Keratinocyte (primary cell): ENCODE data around the gene ASCC2. TPM values are rescaled to one million over a fixed set of nuclear protein-coding genes. Genes with fewer than 3 reads are reported as not detected.

ENCODE experiments used
- DNase-seq: peaks from one replicate; pipeline ENCODE4 v3.0.0-alpha.2; 2011; ENCODE audit warnings: low read depth, missing footprints, low spot score
- FAIRE-seq: peaks from 2 replicates; lab custom pipeline; 2011; peaks lifted over from hg19 to GRCh38; lab: Jason Lieb, UNC
- H2AFZ ChIP-seq: 2 replicates; pipeline ENCODE4 v1.6.0; 2012; ENCODE audit warnings: low read length, control low read depth, inconsistent platforms; ENCODE audit not compliant: control insufficient read depth
- H3K27ac ChIP-seq: 2 replicates; pipeline ENCODE4 v1.5.1; 2011; ENCODE audit warnings: low read length; ENCODE audit not compliant: control insufficient read depth, insufficient read depth
- H3K27me3 ChIP-seq: 3 replicates; pipeline ENCODE4 v1.6.0; 2011; ENCODE audit warnings: low read length; ENCODE audit not compliant: control insufficient read depth, insufficient read depth; ENCODE audit errors: extremely low read depth
- H3K36me3 ChIP-seq, 2 experiments: 2 replicates in 1 of 2; 3 replicates in 1 of 2; pipeline ENCODE4 v1.5.1; 2011; ENCODE audit warnings: low read length in 2 of 2, mild to moderate bottlenecking in 1 of 2; ENCODE audit not compliant: control insufficient read depth in 2 of 2, insufficient read depth in 2 of 2; ENCODE audit errors: extremely low read depth in 1 of 2
- H3K4me1 ChIP-seq: 3 replicates; pipeline ENCODE4 v1.5.1; 2011; ENCODE audit warnings: low read length; ENCODE audit not compliant: control insufficient read depth, insufficient read depth; ENCODE audit errors: extremely low read depth
- H3K4me2 ChIP-seq: 3 replicates; pipeline ENCODE4 v1.6.0; 2011; ENCODE audit warnings: low read depth, low read length; ENCODE audit not compliant: control insufficient read depth, insufficient read depth; ENCODE audit errors: extremely low read depth
- H3K4me3 ChIP-seq, 3 experiments: fragments of 200-600 bp in 1 of 3; sonication (generic) in 1 of 3; 2 replicates in 2 of 3; 3 replicates in 1 of 3; pipeline ENCODE4 v1.5.1; 2011 to 2016; ENCODE audit warnings: low read length in 3 of 3, mild to moderate bottlenecking in 3 of 3, control low read depth in 2 of 3, inconsistent platforms in 1 of 3, low read depth in 1 of 3, mixed read lengths in 1 of 3, mixed run types in 1 of 3, moderate library complexity in 1 of 3; ENCODE audit not compliant: control insufficient read depth in 2 of 3, insufficient read depth in 2 of 3; ENCODE audit errors: extremely low read depth in 1 of 3
- H3K79me2 ChIP-seq: 2 replicates; pipeline ENCODE4 v1.6.0; 2012; ENCODE audit warnings: low read length; ENCODE audit not compliant: control insufficient read depth, insufficient read depth
- H3K9ac ChIP-seq: 3 replicates; pipeline ENCODE4 v1.6.0; 2011; ENCODE audit warnings: low read length; ENCODE audit not compliant: control insufficient read depth, insufficient read depth; ENCODE audit errors: extremely low read depth
- H3K9me1 ChIP-seq: 3 replicates; pipeline ENCODE4 v1.6.0; 2011; ENCODE audit warnings: low read length; ENCODE audit not compliant: control insufficient read depth, insufficient read depth; ENCODE audit errors: extremely low read depth
- H3K9me3 ChIP-seq: 2 replicates; pipeline ENCODE4 v1.5.1; 2012; ENCODE audit warnings: low read depth, low read length; ENCODE audit not compliant: control insufficient read depth
- H4K20me1 ChIP-seq: 3 replicates; pipeline ENCODE4 v1.6.0; 2011; ENCODE audit warnings: low read length; ENCODE audit not compliant: control insufficient read depth, insufficient read depth; ENCODE audit errors: extremely low read depth
- CTCF ChIP-seq, 3 experiments: IDR thresholded peaks in 1 of 3; conservative IDR thresholded peaks in 1 of 3; optimal IDR thresholded peaks in 1 of 3; 2 replicates in 2 of 3; 3 replicates in 1 of 3; pipeline versions ENCODE3 to v1.5.1; 2011; ENCODE audit warnings: low read length in 3 of 3, mild to moderate bottlenecking in 3 of 3, moderate library complexity in 2 of 3, control low read depth in 1 of 3, inconsistent platforms in 1 of 3; ENCODE audit not compliant: insufficient read depth in 2 of 3; ENCODE audit errors: extremely low read depth in 1 of 3
- EZH2 ChIP-seq: IDR thresholded peaks from one replicate; pipeline ENCODE4 v1.6.1; 2012; ENCODE audit warnings: inconsistent platforms, mild to moderate bottlenecking, low read length, moderate library complexity
- dilution Hi-C: fragments of 300-500 bp; cut with MboI; formaldehyde crosslinking; loops from one replicate; pipeline ENCODE4 v1.7.0; 2020; ENCODE audit warnings: low sequenced_read_pairs; ENCODE audit not compliant: extremely low pct_ligation_motif_present
- polyA plus RNA-seq, 5 experiments: library from polyadenylated mRNA; depleted of rRNA in 3 of 5; stranded (reverse) in 3 of 5; stranded (forward) in 1 of 5; unstranded in 1 of 5; fragments of >200 nt; gene quantifications; 1 replicate in 1 of 5; 2 replicates in 3 of 5; 3 replicates in 1 of 5; pipeline versions ENCODE4 v1.2.1 to v1.2.3, GENCODE V29; 2011 to 2012; ENCODE audit warnings: missing spikeins in 2 of 5, low read depth in 1 of 5, low replicate concordance in 1 of 5

The ASCC2 gene
- polyA plus RNA-seq, 1 donor (not counting 4 experiments of a cell fraction or from before 2014, with no cell fraction given): 51.3 TPM

GRCh38 chr22:29821291-29822016 is 16.6 kb downstream of the ASCC2 start:
- Histone ChIP-seq H3K4me2 (peak overlapping the region; percentile 11), H3K4me3 (no peak overlapping the region), H4K20me1 (no peaks in the 10 kb centered on the region), H3K9me3 (no peaks in the 10 kb centered on the region), H2AFZ (no peak overlapping the region), H3K9me1 (peaks cover 3% of the 10 kb centered on the region), H3K9ac (no peak overlapping the region), H3K36me3 (peaks cover 9 to 33% of the 10 kb centered on the region in 2 experiments), H3K27ac (peak overlapping the region; percentile 49), H3K27me3 (no peaks in the 10 kb centered on the region), H3K79me2 (no peaks in the 10 kb centered on the region), H3K4me1 (peaks cover 28% of the 10 kb centered on the region)
- peak; percentile 100 for FAIRE-seq
- dilution Hi-C loops: no loop called here
- peak; percentile 99 for DNase-seq
- no peak for TF ChIP-seq EZH2
- no peak for TF ChIP-seq CTCF (optimal IDR thresholded peaks at IDR 0.05 in 1 of 3, IDR thresholded peaks at IDR 0.05 in 1 of 3, conservative IDR thresholded peaks at IDR 0.05 in 1 of 3; ENCODE audit: extremely low read depth in 1 of 3, insufficient read depth in 2 of 3, low read length in 3 of 3)

GRCh38 chr22:29820961-29821290 is 17.1 kb downstream of the ASCC2 start:
- Histone ChIP-seq H3K27me3 (no peaks in the 10 kb centered on the region), H3K4me1 (peaks cover 33% of the 10 kb centered on the region), H3K9me1 (peaks cover 3% of the 10 kb centered on the region), H3K36me3 (peaks cover 9 to 37% of the 10 kb centered on the region in 2 experiments), H3K4me2 (peak overlapping the region; percentile 11), H2AFZ (no peak overlapping the region), H3K4me3 (no peak overlapping the region), H3K9ac (peak overlapping the region; percentile 10), H3K9me3 (no peaks in the 10 kb centered on the region), H3K79me2 (no peaks in the 10 kb centered on the region), H4K20me1 (no peaks in the 10 kb centered on the region), H3K27ac (peak overlapping the region; percentile 37)
- dilution Hi-C loops: no loop called here
- TF ChIP-seq CTCF (optimal IDR thresholded peaks at IDR 0.05 in 1 of 3, IDR thresholded peaks at IDR 0.05 in 1 of 3, conservative IDR thresholded peaks at IDR 0.05 in 1 of 3; ENCODE audit: extremely low read depth in 1 of 3, insufficient read depth in 2 of 3, low read length in 3 of 3): no peak
- TF ChIP-seq EZH2: no peak
- DNase-seq (no peak), FAIRE-seq (no peak)
